ENCODE results near the gene TCOF1.

GRCh38 chr5:150397146-150397781 is 39.8 kb downstream of the TCOF1 start:
- no peak for TF ChIP-seq MAX (IDR thresholded peaks at IDR 0.05)
- no peak for TF ChIP-seq USF1 (IDR thresholded peaks at IDR 0.05)
- TF ChIP-seq RAD21 (IDR thresholded peaks at IDR 0.05; ENCODE audit: low read depth) = no peak
- no peak for TF ChIP-seq TEAD4 (IDR thresholded peaks at IDR 0.05)
- no peak for TF ChIP-seq REST (IDR thresholded peaks at IDR 0.05; ENCODE audit: low read depth)
- no peak for TF ChIP-seq EGR1 (IDR thresholded peaks at IDR 0.05)
- no peak for TF ChIP-seq EP300 (IDR thresholded peaks at IDR 0.05; ENCODE audit: borderline replicate concordance)
- TF ChIP-seq YY1 (IDR thresholded peaks at IDR 0.05; ENCODE audit: low read depth) = no peak
- no peak for TF ChIP-seq TAF1 (IDR thresholded peaks at IDR 0.05; ENCODE audit: low read depth)
- TF ChIP-seq ZBTB7A (IDR thresholded peaks at IDR 0.05; ENCODE audit: low read depth) = no peak
- TF ChIP-seq FOXM1 (IDR thresholded peaks at IDR 0.05; ENCODE audit: borderline replicate concordance, low read depth) = no peak
- no peak for TF ChIP-seq NFIC (IDR thresholded peaks at IDR 0.05)
- TF ChIP-seq CREB1 (IDR thresholded peaks at IDR 0.05; ENCODE audit: low read depth) = no peak
- TF ChIP-seq TCF12 (IDR thresholded peaks at IDR 0.05; ENCODE audit: low read depth) = no peak
